ENCODE data around the gene IDH3A.

- TF ChIP-seq POLR2A (IDR thresholded peaks at IDR 0.05) (no peak), CTCF (IDR thresholded peaks at IDR 0.05) (no peak)
These were observed 28.6 kb upstream of the IDH3A start for GRCh38 chr15:78120523-78120922.
